VCaP (cell line): Measurements from ENCODE around the gene VTI1A.

Experiments used
- H3K27ac ChIP-seq: fragments of 450-650 bp; 2 replicates; pipeline ENCODE4 v1.5.1; 2017
- TF ChIP-seq, protein P1 (sequence below): fragments of 450-650 bp; conservative IDR thresholded peaks from 2 replicates; pipeline ENCODE4 v1.5.1; 2017; ENCODE audit warnings: mild to moderate bottlenecking, moderate library complexity

VTI1A gene

DNA sequence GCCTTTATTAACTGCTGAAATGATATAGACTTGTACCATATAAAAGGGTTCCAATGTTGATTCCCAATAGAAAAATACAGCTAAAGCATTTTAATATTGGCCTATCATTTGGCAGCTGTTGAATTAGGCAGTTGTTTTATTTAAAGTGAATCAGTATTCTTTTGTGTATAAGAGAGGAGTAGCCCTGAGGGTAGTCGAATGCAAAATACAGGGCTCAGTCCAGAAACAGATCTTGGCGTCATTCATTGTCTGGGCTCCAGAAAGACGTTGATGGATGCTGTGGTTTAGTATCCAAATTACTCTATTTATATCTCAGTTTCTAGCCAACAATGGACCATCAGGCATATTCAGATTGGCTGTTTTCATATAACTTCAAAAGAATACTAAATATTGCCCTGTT is 193.6 kb downstream of the VTI1A start:
- H3K27ac ChIP-seq = no peak overlapping the region
- TF ChIP-seq, protein P1, sequence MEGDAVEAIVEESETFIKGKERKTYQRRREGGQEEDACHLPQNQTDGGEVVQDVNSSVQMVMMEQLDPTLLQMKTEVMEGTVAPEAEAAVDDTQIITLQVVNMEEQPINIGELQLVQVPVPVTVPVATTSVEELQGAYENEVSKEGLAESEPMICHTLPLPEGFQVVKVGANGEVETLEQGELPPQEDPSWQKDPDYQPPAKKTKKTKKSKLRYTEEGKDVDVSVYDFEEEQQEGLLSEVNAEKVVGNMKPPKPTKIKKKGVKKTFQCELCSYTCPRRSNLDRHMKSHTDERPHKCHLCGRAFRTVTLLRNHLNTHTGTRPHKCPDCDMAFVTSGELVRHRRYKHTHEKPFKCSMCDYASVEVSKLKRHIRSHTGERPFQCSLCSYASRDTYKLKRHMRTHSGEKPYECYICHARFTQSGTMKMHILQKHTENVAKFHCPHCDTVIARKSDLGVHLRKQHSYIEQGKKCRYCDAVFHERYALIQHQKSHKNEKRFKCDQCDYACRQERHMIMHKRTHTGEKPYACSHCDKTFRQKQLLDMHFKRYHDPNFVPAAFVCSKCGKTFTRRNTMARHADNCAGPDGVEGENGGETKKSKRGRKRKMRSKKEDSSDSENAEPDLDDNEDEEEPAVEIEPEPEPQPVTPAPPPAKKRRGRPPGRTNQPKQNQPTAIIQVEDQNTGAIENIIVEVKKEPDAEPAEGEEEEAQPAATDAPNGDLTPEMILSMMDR = no peak

DNA sequence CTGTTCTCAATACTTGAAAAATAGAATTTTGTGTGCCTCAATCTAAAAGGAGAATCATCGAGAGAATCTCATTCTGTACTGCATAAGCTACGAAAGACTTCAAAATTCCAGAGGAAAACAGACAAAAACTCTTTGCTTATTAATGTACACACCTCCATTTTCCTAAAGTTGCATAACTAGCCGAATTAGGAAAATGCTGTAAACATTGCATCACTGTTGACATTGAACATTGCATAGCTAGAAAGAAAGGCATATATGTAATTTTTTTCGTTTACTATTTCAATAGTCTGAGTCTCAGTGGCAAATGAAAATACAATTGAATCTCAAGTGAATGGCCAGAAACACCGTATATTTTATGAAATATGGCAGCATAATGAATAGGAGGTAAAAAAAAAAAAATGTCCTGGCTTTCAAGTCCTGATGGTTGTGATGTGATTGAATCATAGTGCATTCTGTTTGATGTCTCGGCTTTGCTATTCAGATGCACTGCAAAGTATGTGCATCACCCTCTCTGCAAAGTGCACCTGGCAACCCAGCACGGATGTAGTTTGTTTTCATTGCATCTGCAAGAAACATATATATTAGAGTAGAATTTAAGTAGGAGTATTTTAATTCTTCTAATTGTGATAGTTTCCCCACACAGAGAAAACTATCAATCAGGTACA is 196.7 kb downstream of the VTI1A start:
- TF ChIP-seq, protein P1 = no peak
- no peak overlapping the region for H3K27ac ChIP-seq

DNA sequence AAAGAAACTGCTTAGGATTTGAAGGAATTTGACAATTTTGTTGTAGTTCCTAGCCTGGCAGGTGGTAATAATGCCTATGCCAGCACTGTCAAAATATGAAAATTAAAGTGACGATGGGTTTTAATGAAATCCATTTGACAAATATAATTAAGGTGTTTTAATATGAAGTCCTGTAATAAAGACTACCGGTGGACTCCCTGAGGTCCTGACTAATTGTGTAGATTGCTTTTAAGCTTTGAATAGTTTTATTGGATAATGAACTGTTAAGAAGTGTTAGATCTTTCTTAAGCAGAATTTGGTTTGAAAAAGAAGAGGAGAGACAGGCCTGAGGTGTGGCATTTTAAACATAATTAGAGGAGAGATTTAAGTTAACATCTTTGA is 197.2 kb downstream of the VTI1A start:
- TF ChIP-seq, protein P1 = no peak
- no peak overlapping the region for H3K27ac ChIP-seq

DNA sequence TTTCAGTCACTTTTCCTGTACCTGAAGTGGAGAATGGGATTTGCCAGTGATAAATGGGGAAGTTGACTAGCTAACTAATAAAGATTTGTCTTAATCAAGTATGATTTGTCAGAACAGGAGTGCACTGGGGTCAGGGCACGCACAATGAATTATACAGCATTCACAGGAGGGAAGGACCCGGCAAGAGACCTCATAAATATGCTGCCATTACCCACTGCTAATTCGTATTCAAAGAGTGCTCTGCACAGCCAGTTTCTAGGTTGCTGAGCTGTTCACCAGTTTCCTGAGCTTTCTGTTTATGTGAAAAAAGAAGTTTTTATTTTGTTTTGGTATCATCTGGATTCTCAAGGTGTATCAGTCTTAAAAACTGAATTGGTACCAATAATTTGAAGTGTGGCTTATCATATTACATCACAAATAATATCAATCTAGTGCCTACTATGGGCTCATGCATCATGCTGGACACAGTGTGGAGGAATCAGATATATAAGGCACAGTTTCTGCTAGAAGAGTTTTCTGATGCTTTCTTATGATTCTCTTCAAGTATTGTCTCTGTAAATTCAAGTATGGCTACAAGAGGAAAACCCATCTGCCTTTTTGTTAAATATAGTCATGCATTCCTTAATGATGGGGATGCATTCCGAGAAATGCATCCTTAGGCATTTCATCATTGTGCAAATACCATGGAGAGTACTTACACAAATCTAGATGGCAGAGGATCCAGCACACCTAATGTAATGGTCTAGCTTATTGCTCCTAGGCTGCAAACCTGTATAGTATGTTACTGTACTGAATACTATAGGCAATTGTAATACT is 202.2 kb downstream of the VTI1A start:
- H3K27ac ChIP-seq = no peak overlapping the region
- TF ChIP-seq, protein P1 = no peak

DNA sequence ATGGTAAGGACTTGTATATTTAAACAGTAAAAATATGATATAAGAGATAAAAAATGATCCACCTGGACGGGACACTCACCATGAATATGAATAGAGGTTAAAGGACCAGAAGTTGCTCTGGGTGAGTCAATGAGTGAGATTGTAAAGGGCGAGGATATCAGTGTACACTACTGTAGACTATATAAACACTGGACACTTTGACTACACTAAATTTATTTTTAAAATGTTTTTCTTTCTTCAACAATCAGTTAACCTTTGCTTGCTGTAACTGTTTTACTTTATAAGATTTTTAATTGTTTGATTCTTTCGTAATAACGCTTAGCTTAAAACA is 202.8 kb downstream of the VTI1A start:
- TF ChIP-seq, protein P1 = no peak
- H3K27ac ChIP-seq = no peak overlapping the region

DNA sequence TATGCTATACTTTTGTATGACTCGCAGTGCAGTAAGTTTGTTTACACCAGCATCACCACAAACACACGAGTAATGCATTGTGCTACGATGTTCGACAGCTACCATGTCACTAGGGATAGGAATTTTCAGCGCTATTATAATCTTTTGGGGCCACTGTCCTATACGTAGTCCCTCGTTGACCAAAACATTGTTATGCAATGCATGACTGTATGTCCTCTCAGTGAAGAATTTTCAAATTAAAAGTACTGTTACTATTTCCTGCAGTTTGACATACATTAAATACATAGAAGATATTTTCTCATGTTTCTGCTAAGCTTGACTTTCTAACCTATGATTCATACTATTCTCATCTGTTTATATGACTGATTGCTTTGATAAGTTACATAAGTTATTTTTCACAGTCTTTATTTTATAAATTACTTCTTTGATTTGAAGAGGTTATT is 203.6 kb downstream of the VTI1A start:
- no peak overlapping the region for H3K27ac ChIP-seq

DNA sequence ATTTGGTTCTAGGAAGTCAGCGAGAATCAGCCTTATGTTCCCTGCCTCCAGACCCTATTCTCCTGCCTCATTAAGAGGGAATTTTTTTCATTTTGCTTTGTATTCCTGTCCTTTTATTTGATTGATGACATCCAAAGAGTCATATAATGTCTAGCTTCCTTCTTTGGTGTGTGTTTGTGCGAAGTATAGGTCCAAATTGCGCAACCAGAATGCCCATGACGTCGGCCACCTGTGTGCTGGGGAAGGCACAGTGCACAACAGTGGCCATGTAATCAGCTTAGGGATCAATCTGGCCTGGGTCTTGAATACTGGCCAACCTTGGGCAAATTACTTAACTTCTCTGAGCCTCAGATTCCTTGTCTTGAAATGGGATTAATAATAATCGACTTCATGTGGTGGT is 206.2 kb downstream of the VTI1A start:
- no peak overlapping the region for H3K27ac ChIP-seq
- TF ChIP-seq, protein P1 = no peak

More for the DNA sequence above, 203.6 kb downstream of the VTI1A start:
- TF ChIP-seq, protein P1 = no peak
